ENCODE results near the gene ABLIM3.

The ABLIM3 gene

GRCh38 chr5:149261246-149261645, 120.0 kb downstream of the ABLIM3 start:
- H3K4me2 ChIP-seq: no peak overlapping the region
- no peak overlapping the region for H2AFZ ChIP-seq (ENCODE audit: low read depth)
- no peaks in the 10 kb centered on the region for H3K4me1 ChIP-seq (ENCODE audit: low read depth, poor library complexity, severe bottlenecking)
- H3K4me3 ChIP-seq (IDR thresholded peaks at IDR 0.05; ENCODE audit: insufficient read depth, low read depth, low read length): no peak overlapping the region
- no peaks in the 10 kb centered on the region for H3K36me3 ChIP-seq (ENCODE audit: insufficient read depth)
- TF ChIP-seq CTCF (conservative IDR thresholded peaks at IDR 0.05; ENCODE audit: low read depth, low read length): no peak
- no peak overlapping the region for H3K9ac ChIP-seq
- no peaks in the 10 kb centered on the region for H3K79me2 ChIP-seq (ENCODE audit: insufficient read depth, low read depth)
- H3K27ac ChIP-seq: no peak overlapping the region
- no peaks in the 10 kb centered on the region for H4K20me1 ChIP-seq (ENCODE audit: insufficient read depth)
- H3K27me3 ChIP-seq (ENCODE audit: insufficient read depth, low read depth): no peaks in the 10 kb centered on the region

GRCh38 chr5:149262315-149262714, 121.0 kb downstream of the ABLIM3 start:
- H2AFZ ChIP-seq (ENCODE audit: low read depth): no peak overlapping the region
- no peaks in the 10 kb centered on the region for H3K79me2 ChIP-seq (ENCODE audit: insufficient read depth, low read depth)
- no peaks in the 10 kb centered on the region for H3K27me3 ChIP-seq (ENCODE audit: insufficient read depth, low read depth)
- no peak overlapping the region for H3K4me3 ChIP-seq (IDR thresholded peaks at IDR 0.05; ENCODE audit: insufficient read depth, low read depth, low read length)
- H4K20me1 ChIP-seq (ENCODE audit: insufficient read depth): no peaks in the 10 kb centered on the region
- H3K4me1 ChIP-seq (ENCODE audit: low read depth, poor library complexity, severe bottlenecking): no peaks in the 10 kb centered on the region
- no peak overlapping the region for H3K9ac ChIP-seq
- TF ChIP-seq CTCF (conservative IDR thresholded peaks at IDR 0.05; ENCODE audit: low read depth, low read length): no peak
- H3K27ac ChIP-seq: no peak overlapping the region
- H3K4me2 ChIP-seq: no peak overlapping the region
- H3K36me3 ChIP-seq (ENCODE audit: insufficient read depth): no peaks in the 10 kb centered on the region

GRCh38 chr5:149264439-149265067, 123.3 kb downstream of the ABLIM3 start:
- Histone ChIP-seq H3K27me3 (ENCODE audit: insufficient read depth, low read depth) (no peaks in the 10 kb centered on the region), H3K4me2 (no peak overlapping the region), H3K4me3 (IDR thresholded peaks at IDR 0.05; ENCODE audit: insufficient read depth, low read depth, low read length) (no peak overlapping the region), H3K9ac (no peak overlapping the region), H3K36me3 (ENCODE audit: insufficient read depth) (no peaks in the 10 kb centered on the region), H3K79me2 (ENCODE audit: insufficient read depth, low read depth) (no peaks in the 10 kb centered on the region), H4K20me1 (ENCODE audit: insufficient read depth) (no peaks in the 10 kb centered on the region), H2AFZ (ENCODE audit: low read depth) (no peak overlapping the region), H3K4me1 (ENCODE audit: low read depth, poor library complexity, severe bottlenecking) (no peaks in the 10 kb centered on the region), H3K27ac (no peak overlapping the region)
- peak; percentile 36; the same call in 1 of the 2 replicates for TF ChIP-seq CTCF (conservative IDR thresholded peaks at IDR 0.05; ENCODE audit: low read depth, low read length)

GRCh38 chr5:149265068-149265465, 123.8 kb downstream of the ABLIM3 start:
- TF ChIP-seq CTCF (conservative IDR thresholded peaks at IDR 0.05; ENCODE audit: low read depth, low read length): no peak; the same call in 1 of the 2 replicates
- H3K79me2 ChIP-seq (ENCODE audit: insufficient read depth, low read depth): no peaks in the 10 kb centered on the region
- no peaks in the 10 kb centered on the region for H3K4me1 ChIP-seq (ENCODE audit: low read depth, poor library complexity, severe bottlenecking)
- no peak overlapping the region for H3K4me3 ChIP-seq (IDR thresholded peaks at IDR 0.05; ENCODE audit: insufficient read depth, low read depth, low read length)
- no peak overlapping the region for H3K9ac ChIP-seq
- no peak overlapping the region for H2AFZ ChIP-seq (ENCODE audit: low read depth)
- no peaks in the 10 kb centered on the region for H3K36me3 ChIP-seq (ENCODE audit: insufficient read depth)
- H3K27me3 ChIP-seq (ENCODE audit: insufficient read depth, low read depth): no peaks in the 10 kb centered on the region
- no peak overlapping the region for H3K27ac ChIP-seq
- H3K4me2 ChIP-seq: no peak overlapping the region
- no peaks in the 10 kb centered on the region for H4K20me1 ChIP-seq (ENCODE audit: insufficient read depth)

Measured in KMS-11 (cell line).